ENCODE data around the gene IMMP2L. TPM values are rescaled to one million over a fixed set of nuclear protein-coding genes. Genes with fewer than 3 reads are reported as not detected.

The IMMP2L gene
- total RNA-seq, 1 donor from 2014 or later, result 17.8 TPM

- no peak overlapping the region for H3K4me3 ChIP-seq
- no peak overlapping the region for H3K27ac ChIP-seq (replicated peaks)
- intact Hi-C loops (cut with micrococcal nuclease), result no loop called here
- no peaks in the 10 kb centered on the region for H3K9me3 ChIP-seq (replicated peaks)
- H3K4me1 ChIP-seq, result peaks cover 12% of the 10 kb centered on the region
- DNase-seq, result no peak
- no peaks in the 10 kb centered on the region for H3K27me3 ChIP-seq (ENCODE audit: low read depth)
- TF ChIP-seq CTCF (IDR thresholded peaks at IDR 0.05; ENCODE audit: borderline replicate concordance), result no peak
- no peaks in the 10 kb centered on the region for H3K36me3 ChIP-seq
Measured at GRCh38 chr7:111025006-111025405, 537.3 kb downstream of the IMMP2L start.

GRCh38 chr7:111018960-111019736, 543.1 kb downstream of the IMMP2L start:
- Histone ChIP-seq H3K36me3 (no peaks in the 10 kb centered on the region), H3K4me3 (no peak overlapping the region), H3K27me3 (ENCODE audit: low read depth) (no peaks in the 10 kb centered on the region), H3K9me3 (replicated peaks) (no peaks in the 10 kb centered on the region), H3K4me1 (no peaks in the 10 kb centered on the region), H3K27ac (replicated peaks) (no peak overlapping the region)
- TF ChIP-seq CTCF (IDR thresholded peaks at IDR 0.05; ENCODE audit: borderline replicate concordance), result no peak
- intact Hi-C loops (cut with micrococcal nuclease), result no loop called here
- DNase-seq, result no peak

- Histone ChIP-seq H3K4me3 (no peak overlapping the region), H3K4me1 (peaks cover 5% of the 10 kb centered on the region), H3K27me3 (ENCODE audit: low read depth) (no peaks in the 10 kb centered on the region), H3K36me3 (no peaks in the 10 kb centered on the region), H3K27ac (replicated peaks) (no peak overlapping the region), H3K9me3 (replicated peaks) (no peaks in the 10 kb centered on the region)
- intact Hi-C loops (cut with micrococcal nuclease), result no loop called here
- no peak for DNase-seq
- TF ChIP-seq CTCF (IDR thresholded peaks at IDR 0.05; ENCODE audit: borderline replicate concordance), result no peak
Measured at GRCh38 chr7:111018447-111018846, 543.8 kb downstream of the IMMP2L start.

- H3K36me3 ChIP-seq, result no peaks in the 10 kb centered on the region
- H3K4me1 ChIP-seq, result peaks cover 5% of the 10 kb centered on the region
- no peak overlapping the region for H3K27ac ChIP-seq (replicated peaks)
- no peaks in the 10 kb centered on the region for H3K9me3 ChIP-seq (replicated peaks)
- H3K27me3 ChIP-seq (ENCODE audit: low read depth), result no peaks in the 10 kb centered on the region
- no peak overlapping the region for H3K4me3 ChIP-seq
- DNase-seq, result no peak
- intact Hi-C loops (cut with micrococcal nuclease), result no loop called here
- no peak for TF ChIP-seq CTCF (IDR thresholded peaks at IDR 0.05; ENCODE audit: borderline replicate concordance)
Measured at GRCh38 chr7:111014079-111014478, 548.2 kb downstream of the IMMP2L start.

- no peaks in the 10 kb centered on the region for H3K9me3 ChIP-seq (replicated peaks)
- no peaks in the 10 kb centered on the region for H3K27me3 ChIP-seq (ENCODE audit: low read depth)
- H3K27ac ChIP-seq (replicated peaks), result no peak overlapping the region
- no peaks in the 10 kb centered on the region for H3K36me3 ChIP-seq
- H3K4me3 ChIP-seq, result no peak overlapping the region
- intact Hi-C loops (cut with micrococcal nuclease), result no loop called here
- peaks cover 5% of the 10 kb centered on the region for H3K4me1 ChIP-seq
- TF ChIP-seq CTCF (IDR thresholded peaks at IDR 0.05; ENCODE audit: borderline replicate concordance), result no peak
- DNase-seq, result no peak
Measured at GRCh38 chr7:111012799-111013675, 549.3 kb downstream of the IMMP2L start.

All from left ventricle myocardium inferior (tissue), 1 donor.